Measurements from ENCODE around the gene GMPR2. TPM values are rescaled to one million over a fixed set of nuclear protein-coding genes. Genes with fewer than 3 reads are reported as not detected.
A peak's percentile ranks its signal among the peaks of the same experiment; 100 is the strongest.

Gene GMPR2
- total and polyA plus RNA-seq, 2 experiments from 2014 or later = 60.6 to 70.6 TPM

DNA sequence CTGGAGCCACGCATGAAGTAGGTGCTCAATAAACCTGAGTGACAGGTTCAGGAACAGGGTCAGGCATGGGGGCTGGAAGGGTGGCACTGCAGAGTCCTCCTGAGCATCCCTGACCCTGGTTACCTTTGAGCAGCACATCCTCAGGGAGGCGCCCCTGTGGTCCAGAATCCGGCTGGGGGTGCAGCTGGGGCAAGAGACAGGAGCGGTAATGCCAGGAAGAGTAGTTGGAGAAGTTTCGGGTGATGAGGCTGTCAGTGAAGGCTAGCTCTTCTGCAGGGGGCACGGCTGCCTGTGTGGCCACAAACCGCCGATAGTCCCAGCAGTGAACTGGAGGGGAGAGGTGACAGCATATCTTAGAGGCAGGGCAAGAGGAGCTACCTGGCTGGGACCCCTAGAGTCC is 36.6 kb downstream of the GMPR2 start:
- DNase-seq (ENCODE audit: low spot score) (no peak), ATAC-seq (no peak)
- Histone ChIP-seq H3K79me2 (replicated peaks; ENCODE audit: insufficient read depth) (no peaks in the 10 kb centered on the region; the same call in 1 of the 2 replicates), H3K4me1 (ENCODE audit: insufficient read depth) (peaks cover 16% of the 10 kb centered on the region), H3F3A (replicated peaks; ENCODE audit: low read depth) (peaks cover 11% of the 10 kb centered on the region; the same call in 1 of the 2 replicates), H2AFZ (no peak overlapping the region), H3K4me3 (no peak overlapping the region), H3K9me2 (ENCODE audit: insufficient read depth) (no peaks in the 10 kb centered on the region), H4K20me1 (replicated peaks; ENCODE audit: insufficient read depth) (no peaks in the 10 kb centered on the region), H3K36me3 (ENCODE audit: insufficient read depth) (no peaks in the 10 kb centered on the region), H3K27ac (ENCODE audit: low read depth) (no peak overlapping the region), H3K27me3 (ENCODE audit: insufficient read depth) (no peaks in the 10 kb centered on the region), H3K4me2 (no peak overlapping the region)
- H3K36me3 Mint-ChIP-seq (ENCODE audit: low read depth) = peaks cover 6% of the 10 kb centered on the region; the same call in 2 of the 3 replicates
- no peaks in the 10 kb centered on the region; the same call in 2 of the 3 replicates for H3K9me3 Mint-ChIP-seq
- no peak overlapping the region for H3K4me3 Mint-ChIP-seq
- peaks cover 7% of the 10 kb centered on the region for H3K27me3 Mint-ChIP-seq (ENCODE audit: insufficient read depth, low read depth, poor library complexity)
- H3K27ac Mint-ChIP-seq = no peak overlapping the region
- TF ChIP-seq ZNF331 (CRISPR knock-in tag; IDR thresholded peaks at IDR 0.05; ENCODE audit: low read depth) (no peak), STAT1 (IDR thresholded peaks at IDR 0.05; ENCODE audit: unreplicated experiment) (no peak), NANOG (IDR thresholded peaks at IDR 0.05; ENCODE audit: borderline replicate concordance) (no peak)
- peaks cover 22% of the 10 kb centered on the region for H3K4me1 Mint-ChIP-seq

DNA sequence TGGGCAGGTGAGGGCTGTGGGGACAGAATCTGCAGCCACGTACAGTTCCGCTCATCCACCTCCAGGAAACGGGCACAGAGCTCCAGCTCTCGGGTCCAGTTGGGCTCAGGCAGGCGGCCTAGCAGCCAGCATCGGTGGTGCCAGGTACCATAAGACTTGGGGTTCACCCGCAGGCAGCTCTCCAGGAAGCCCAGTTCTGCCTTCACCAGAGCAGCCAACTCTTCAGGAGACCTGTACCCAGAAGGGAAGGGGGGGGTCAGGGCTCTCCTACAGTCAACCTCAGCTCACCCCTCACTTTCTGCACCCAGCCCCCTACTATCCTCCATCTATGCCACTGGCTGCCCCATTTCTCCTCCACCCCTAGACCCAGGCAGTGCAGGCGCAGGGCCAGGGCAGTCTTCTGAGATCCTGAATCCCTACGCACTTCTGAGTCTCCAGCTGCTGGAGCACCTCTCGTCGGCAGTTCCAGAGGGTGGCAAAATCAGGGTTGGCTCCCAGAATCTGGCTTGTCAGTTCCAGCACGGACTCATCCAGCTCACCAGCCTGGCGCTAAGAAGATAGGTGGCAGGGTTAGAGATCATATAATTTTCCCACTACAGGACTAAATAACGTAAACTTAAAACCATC is 37.3 kb downstream of the GMPR2 start:
- TF ChIP-seq NANOG (IDR thresholded peaks at IDR 0.05; ENCODE audit: borderline replicate concordance) = no peak
- no peak for TF ChIP-seq POLR2AphosphoS5 (IDR thresholded peaks at IDR 0.05; ENCODE audit: low read depth)
- TF ChIP-seq ZNF114 (CRISPR knock-in tag; IDR thresholded peaks at IDR 0.05) = no peak
- no peak for TF ChIP-seq EZH2 (IDR thresholded peaks at IDR 0.05; ENCODE audit: low read depth, unreplicated experiment)
- TF ChIP-seq, protein P1, sequence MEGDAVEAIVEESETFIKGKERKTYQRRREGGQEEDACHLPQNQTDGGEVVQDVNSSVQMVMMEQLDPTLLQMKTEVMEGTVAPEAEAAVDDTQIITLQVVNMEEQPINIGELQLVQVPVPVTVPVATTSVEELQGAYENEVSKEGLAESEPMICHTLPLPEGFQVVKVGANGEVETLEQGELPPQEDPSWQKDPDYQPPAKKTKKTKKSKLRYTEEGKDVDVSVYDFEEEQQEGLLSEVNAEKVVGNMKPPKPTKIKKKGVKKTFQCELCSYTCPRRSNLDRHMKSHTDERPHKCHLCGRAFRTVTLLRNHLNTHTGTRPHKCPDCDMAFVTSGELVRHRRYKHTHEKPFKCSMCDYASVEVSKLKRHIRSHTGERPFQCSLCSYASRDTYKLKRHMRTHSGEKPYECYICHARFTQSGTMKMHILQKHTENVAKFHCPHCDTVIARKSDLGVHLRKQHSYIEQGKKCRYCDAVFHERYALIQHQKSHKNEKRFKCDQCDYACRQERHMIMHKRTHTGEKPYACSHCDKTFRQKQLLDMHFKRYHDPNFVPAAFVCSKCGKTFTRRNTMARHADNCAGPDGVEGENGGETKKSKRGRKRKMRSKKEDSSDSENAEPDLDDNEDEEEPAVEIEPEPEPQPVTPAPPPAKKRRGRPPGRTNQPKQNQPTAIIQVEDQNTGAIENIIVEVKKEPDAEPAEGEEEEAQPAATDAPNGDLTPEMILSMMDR (conservative IDR thresholded peaks at IDR 0.05; ENCODE audit: low read depth in 2 of 2) = no peak
- TF ChIP-seq, protein P2, sequence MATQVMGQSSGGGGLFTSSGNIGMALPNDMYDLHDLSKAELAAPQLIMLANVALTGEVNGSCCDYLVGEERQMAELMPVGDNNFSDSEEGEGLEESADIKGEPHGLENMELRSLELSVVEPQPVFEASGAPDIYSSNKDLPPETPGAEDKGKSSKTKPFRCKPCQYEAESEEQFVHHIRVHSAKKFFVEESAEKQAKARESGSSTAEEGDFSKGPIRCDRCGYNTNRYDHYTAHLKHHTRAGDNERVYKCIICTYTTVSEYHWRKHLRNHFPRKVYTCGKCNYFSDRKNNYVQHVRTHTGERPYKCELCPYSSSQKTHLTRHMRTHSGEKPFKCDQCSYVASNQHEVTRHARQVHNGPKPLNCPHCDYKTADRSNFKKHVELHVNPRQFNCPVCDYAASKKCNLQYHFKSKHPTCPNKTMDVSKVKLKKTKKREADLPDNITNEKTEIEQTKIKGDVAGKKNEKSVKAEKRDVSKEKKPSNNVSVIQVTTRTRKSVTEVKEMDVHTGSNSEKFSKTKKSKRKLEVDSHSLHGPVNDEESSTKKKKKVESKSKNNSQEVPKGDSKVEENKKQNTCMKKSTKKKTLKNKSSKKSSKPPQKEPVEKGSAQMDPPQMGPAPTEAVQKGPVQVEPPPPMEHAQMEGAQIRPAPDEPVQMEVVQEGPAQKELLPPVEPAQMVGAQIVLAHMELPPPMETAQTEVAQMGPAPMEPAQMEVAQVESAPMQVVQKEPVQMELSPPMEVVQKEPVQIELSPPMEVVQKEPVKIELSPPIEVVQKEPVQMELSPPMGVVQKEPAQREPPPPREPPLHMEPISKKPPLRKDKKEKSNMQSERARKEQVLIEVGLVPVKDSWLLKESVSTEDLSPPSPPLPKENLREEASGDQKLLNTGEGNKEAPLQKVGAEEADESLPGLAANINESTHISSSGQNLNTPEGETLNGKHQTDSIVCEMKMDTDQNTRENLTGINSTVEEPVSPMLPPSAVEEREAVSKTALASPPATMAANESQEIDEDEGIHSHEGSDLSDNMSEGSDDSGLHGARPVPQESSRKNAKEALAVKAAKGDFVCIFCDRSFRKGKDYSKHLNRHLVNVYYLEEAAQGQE (IDR thresholded peaks at IDR 0.05; ENCODE audit: unreplicated experiment) = no peak
- TF ChIP-seq CREB1 (CRISPR knock-in tag; IDR thresholded peaks at IDR 0.05; ENCODE audit: low read depth) = no peak
- no peak for TF ChIP-seq ZNF331 (CRISPR knock-in tag; IDR thresholded peaks at IDR 0.05; ENCODE audit: low read depth)
- no peak for TF ChIP-seq JUNB (IDR thresholded peaks at IDR 0.05; ENCODE audit: unreplicated experiment)
- Mint-ChIP-seq H3K4me3 (peak overlapping the region; percentile 77; the same call in 2 of the 3 replicates), H3K27me3 (ENCODE audit: insufficient read depth, low read depth, poor library complexity) (peaks cover 8% of the 10 kb centered on the region), H3K36me3 (ENCODE audit: low read depth) (peaks cover 6% of the 10 kb centered on the region; the same call in 2 of the 3 replicates), H3K4me1 (peaks cover 22% of the 10 kb centered on the region), H3K9me3 (no peaks in the 10 kb centered on the region; the same call in 2 of the 3 replicates), H3K27ac (no peak overlapping the region)
- DNase-seq (ENCODE audit: low spot score) (no peak), ATAC-seq (no peak)
- no peaks in the 10 kb centered on the region for H3K9me2 ChIP-seq (ENCODE audit: insufficient read depth)
- H3K4me2 ChIP-seq = peak overlapping the region; percentile 84
- peaks cover 16% of the 10 kb centered on the region for H3K4me1 ChIP-seq (ENCODE audit: insufficient read depth)
- peaks cover 11% of the 10 kb centered on the region; the same call in 1 of the 2 replicates for H3F3A ChIP-seq (replicated peaks; ENCODE audit: low read depth)
- no peaks in the 10 kb centered on the region for H4K20me1 ChIP-seq (replicated peaks; ENCODE audit: insufficient read depth)
- no peak overlapping the region for H2AFZ ChIP-seq
- no peaks in the 10 kb centered on the region for H3K36me3 ChIP-seq (ENCODE audit: insufficient read depth)
- H3K27me3 ChIP-seq (ENCODE audit: insufficient read depth) = no peaks in the 10 kb centered on the region
- H3K27ac ChIP-seq (ENCODE audit: low read depth) = no peak overlapping the region
- H3K4me3 ChIP-seq = peak overlapping the region; percentile 86
- H3K79me2 ChIP-seq (replicated peaks; ENCODE audit: insufficient read depth) = no peaks in the 10 kb centered on the region; the same call in 1 of the 2 replicates
